Stimulated activated CD8-positive, alpha-beta memory T cell treated with anti-CD3 and anti-CD28 coated beads, Interleukin-4, amount 100 ng/mL, for 4 hours (primary cell): Measurements from ENCODE around the gene GOLGA6A.
A peak's percentile ranks its signal among the peaks of the same experiment; 100 is the strongest.
"Not testable (repeated sequence)": the region's sequence is repeated elsewhere in the genome, so short reads cannot be mapped to it uniquely, and the experiment has no call there.

ENCODE experiments used
- DNase-seq, 2 donors: peaks; one replicate each; pipeline ENCODE4 v3.0.0-alpha.2; 2020; ENCODE audit warnings: low read depth in 2 of 2, low spot score in 1 of 2

GOLGA6A gene, protein sequence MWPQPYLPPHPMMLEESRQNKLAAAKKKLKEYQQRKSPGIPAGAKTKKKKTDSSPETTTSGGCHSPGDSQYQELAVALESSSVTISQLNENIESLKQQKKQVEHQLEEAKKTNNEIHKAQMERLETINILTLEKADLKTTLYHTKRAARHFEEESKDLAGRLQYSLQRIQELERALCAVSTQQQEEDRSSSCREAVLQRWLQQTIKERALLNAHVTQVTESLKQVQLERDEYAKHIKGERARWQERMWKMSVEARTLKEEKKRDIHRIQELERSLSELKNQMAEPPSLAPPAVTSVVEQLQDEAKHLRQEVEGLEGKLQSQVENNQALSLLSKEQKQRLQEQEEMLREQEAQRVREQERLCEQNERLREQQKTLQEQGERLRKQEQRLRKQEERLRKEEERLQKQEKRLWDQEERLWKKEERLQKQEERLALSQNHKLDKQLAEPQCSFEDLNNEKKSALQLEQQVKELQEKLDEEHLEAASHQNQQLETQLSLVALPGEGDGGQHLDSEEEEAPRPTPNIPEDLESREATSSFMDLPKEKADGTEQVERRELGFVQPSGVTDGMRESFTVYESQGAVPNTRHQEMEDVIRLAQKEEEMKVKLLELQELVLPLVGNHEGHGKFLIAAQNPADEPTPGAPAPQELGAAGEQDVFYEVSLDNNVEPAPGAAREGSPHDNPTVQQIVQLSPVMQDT

DNA sequence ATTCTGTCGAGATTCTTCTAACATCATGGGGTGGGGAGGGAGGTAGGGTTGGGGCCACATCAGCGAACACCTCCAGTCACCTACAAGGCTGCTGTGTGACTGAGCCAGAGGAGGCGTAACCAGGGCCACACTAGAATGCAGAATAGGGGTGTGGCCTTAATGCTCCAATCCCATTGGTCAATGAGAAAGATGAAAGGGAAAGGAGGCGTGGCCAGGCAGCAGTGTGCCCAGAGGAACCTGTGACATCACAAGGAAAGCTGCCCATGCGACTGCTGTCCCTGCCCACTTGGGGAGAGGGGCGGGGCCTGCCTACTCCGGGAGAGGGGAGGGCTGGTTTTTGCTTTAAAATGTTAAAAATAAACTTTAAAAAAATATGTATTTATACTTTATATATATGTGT lies at the start of gene GOLGA6A:
Gene GOLGA6A, minus strand, starts transcription at position 101 of the 400 bp plus-strand sequence. Its CDS starts 41 bp downstream, at position 60.
- not testable (repeated sequence) for DNase-seq

DNA sequence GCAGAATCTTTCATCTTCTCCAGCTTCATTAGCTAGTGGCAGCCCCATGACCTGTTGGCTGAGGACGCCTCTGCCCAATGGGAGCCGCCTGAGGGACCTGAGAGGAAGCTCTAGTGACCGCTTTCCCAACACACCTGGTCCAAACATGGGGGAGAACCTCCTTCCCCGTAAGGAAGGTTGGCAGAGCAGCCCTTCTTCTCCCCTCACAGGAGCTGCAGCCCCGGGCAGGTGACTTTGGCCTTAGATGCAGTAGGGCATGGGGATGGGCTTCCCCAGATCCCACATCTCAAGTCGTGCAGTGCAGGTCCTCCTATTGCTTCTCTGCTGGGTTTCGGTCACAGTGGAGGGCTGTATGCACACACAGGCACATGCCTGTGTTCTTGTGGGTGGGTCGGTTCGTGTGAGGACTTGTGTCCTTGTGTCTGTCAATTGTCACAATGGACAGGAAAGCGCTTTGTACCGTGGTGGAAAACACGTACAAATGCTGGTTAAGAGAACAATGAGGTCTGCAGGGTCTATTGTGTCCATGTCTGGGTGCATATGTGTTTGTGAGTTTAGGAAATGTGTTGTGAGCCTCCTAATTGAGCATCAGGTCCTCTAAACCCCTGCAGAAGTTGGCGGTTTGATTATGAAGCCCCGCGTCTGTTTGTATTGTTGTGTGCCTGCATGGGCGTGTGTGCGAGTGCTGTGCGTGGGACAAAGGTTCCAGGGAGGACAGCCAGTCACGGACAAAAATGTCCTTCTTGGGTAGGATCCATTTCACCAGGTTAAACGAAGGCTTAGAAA lies 49.5 kb upstream of the GOLGA6A start:
- no peak for DNase-seq

DNA sequence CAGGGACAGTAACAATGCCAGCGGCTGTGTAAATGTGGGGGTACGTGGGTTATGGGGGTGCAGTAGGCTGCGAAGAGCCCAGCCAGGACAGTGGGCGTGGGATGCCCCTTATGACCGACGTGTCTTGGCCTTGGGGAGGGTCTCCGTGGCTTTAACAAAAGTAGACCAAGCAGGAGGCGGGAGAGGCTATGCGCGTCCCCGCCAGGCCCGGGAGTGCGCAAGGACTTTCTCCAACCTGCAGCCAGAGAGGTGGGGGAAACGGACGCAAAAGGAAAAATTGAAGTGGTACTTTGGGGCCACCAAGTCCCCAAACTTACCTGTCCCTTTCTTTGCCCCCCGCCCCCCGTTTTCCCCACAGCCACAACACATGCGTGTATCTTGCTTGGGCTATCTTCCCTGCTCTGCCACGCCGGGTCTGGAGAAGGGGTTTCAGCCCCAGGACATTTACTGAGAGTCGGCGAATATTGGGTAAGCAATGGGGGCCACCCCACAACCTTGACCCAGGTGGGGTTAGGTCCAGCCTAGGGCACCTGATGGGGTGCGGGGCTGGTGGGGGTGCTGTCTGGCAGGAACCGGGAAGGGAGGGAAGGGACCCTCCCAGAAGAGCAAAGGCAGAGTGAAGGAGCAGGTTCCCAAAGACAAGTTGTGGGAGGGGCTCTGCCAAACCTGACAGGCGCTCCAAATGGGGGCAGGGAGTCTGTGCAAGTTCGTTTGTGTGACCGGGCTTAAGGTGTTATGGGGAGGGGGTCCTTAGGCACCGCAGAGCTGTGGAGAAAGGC lies 48.7 kb upstream of the GOLGA6A start:
- no peak for DNase-seq

DNA sequence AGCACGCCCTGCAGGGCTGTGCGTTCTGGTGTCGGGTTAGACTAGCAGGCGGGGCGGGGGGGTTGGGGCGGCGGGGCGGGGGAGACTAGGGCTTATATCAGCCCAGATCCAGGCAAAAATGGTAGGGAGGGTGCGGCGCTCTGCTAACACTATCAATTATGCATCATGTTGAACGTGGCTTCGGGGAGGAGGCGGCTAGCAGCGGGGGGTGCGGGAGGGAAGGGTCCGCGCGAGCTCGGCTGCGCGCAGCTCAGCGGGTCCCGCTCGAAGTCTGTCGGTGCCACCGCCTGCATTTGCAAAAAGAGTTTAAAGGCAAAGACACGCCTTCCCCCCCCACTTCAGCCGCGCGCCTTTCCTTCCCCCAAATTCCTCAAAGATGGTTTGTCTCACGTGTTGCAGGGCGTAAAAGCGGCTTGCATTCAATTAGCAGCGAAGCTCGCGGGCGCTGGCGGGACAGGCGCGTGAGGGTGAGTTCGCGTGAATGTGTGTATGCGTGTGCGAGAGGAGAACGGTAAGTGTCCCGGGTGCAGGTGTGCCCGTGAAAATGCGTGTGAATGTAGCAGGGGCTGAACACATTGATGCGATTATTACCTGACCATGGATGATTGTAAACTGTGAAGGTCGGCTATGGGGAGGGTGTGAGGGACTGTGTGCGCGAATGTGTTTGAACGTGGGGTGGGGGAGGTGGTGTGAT lies 48.0 kb upstream of the GOLGA6A start, which contains the start of gene ISLR2:
Gene ISLR2, plus strand, starts transcription at position 432 of the 694 bp plus-strand sequence. CDS start 2,169 bp downstream, outside the sequence.
- no peak for DNase-seq

DNA sequence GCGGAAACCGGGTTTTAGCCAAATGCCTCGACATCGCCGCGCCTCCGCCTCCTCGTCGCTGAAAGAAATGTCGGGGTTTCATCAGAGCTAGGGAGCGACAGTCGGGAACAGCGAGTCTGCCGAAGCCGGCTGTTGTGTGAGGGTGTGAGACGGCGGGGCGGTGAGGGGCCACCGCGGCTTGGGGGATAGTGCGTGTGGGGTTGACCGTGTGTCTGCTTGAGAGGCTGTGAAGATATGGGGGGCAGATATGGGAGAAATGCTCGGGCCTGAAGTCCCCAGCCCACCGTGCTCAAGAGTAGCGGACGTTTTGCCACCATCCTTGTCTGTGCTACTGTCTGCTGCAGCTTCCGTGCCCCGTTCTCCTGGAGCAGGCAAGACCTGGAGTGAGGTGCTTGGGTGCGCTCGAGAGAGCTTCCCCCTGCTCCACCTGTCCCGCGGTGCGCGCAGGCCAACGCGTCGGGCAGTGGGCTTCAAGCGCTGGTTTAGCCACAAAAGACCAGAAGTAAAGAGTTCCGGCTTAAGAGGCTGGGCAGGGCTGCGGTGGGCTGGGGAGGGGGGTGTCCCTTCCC lies 47.3 kb upstream of the GOLGA6A start:
- no peak for DNase-seq

DNA sequence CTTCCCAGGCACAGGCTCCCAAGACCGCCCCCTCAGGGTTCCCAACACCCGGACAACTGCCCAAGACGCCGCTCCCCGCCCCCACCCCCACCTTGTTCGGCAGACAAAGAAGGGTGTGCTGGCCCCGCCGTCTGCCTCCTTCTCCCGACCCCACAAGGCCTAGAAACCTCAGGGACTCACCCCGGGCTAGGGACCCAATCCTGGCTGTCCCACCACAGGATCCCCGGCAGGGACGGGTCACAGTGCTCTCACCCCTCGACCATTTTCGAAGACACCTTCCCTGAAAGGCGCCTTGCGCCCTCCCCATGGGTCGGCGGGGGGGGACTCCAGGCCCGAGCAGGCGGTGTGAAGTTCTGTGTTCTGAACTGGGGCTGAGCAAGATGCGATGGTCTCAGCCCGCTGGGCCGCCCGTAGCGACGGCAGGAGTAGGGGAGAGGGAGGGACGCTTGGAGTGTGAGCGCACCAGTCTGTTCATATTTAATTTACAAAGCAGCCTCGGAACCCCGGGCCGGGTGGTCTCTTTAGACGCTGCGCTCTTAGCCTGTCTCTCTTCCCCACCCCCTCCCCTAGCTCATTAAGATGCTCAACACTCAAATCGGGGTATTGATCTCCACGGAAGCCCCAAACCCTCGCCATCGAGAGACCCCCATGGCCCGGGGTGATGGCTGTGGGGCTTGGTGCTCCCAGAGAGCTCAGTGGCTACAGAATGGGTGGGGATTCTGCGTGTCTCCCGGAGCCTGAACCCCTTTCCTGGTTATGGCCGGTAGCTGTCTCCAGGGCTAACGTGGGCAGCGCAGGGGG lies 46.6 kb upstream of the GOLGA6A start:
- DNase-seq = no peak

DNA sequence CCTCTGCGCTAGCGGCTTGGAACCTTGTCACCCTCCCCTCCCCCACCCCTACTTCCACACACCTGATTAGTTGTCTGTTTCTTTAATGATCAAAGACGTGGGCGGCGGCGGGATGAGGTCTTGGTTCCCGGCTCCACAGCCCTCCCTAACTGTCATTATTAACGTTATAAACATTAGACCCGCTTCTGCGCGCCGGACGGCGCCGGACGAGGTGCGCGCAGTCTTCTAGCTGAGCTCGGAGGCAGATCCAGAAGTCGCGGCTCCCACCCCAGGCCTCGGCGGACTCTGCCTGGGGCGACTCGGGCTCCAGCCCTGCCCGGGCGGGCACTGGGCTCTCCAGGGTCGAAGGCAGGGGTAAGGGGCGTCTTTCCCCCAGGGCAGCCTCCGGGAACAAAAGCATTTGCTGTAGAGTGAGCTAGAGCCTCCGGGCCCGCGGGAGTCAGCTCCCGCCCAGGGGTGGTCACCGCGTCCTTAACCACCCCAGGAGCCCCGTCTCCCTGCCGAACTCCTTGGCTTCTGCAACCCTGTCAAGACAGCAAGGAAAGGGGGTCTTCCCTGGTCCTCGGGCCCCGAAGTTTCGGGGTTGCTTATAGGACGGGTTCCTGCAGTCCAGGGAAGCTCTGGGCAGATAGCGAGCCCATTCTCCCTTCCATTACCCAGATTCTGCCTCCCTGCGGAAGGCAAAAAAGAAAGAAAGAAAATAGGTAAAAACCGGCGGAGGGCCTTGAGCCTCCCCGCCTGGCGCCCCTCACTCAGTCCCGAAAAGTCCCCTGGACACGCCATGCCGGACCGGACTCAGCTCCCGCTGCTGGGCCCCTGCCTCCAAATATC lies 45.8 kb upstream of the GOLGA6A start:
- DNase-seq = no peak

DNA sequence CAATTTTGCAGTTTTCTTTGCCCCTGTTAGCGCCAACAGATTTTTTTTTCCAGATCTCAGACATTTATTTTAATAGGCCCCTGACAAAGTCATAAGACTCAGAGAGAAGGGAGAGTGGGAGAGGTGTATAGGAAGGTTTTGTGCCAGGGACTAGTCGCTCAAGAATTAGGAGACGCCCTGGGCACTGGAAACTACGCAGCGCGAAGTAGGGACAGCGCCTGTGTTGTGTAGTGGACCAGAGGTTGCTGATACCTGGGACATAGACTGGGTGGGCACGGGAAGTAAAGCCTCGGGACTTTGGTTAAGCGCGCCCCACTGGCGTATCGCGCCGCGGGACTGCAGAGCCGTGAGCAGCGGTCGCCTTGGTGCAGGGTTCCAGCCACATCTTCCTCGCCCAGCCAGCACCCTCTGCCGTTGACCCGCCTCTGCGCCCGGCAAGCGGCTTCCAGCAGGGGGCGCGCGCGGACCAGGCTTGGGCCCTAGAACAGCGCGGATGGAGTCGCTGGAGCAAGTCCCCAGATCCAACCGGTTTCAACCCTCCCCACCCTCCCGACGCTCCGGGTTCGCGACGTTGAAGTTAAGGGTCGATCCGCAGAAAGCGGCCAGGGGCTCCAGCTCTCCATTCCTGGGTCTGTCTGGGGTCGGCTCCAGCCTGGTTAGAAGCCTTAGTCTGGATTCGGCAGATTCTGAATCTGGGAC lies 45.1 kb upstream of the GOLGA6A start:
- DNase-seq = peak; percentile 46 to 73

DNA sequence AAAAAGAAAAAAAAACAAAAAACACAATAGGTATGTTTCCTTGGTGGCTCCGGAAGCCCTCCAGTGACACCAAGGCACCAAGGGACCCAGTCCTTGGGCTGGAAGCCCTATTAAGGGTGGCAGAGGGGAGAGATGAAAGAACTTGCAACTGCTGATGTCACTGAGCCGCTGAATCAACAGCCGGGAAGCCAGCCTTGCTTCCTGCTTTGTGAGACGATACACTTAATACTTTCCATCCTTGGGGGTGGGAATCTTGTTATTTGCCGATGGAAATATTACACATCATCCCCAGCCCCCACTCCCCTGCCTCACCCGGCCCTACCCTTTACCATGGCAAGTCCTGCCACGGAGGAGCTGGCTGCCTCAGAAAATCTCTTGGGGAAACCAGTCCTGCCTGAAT lies 42.4 kb upstream of the GOLGA6A start:
- DNase-seq = no peak

DNA sequence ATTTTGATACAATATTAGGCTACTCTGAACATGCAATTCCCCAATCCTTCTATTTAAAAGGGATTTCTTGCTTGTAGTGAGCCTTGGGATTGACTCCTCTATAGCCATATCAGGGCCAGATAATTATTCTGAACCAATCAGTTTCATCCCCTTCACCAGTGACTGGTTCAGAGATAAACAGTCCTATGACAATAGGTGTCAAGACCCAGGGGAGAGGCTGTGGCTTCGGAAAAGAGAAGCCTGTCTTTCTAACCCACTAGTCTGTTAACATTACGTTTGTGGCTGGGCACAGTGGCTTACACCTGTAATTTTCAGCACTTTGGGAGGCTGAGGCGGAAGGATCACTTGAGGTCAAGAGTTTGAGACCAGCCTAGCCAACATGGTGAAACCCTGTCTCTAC lies 41.8 kb upstream of the GOLGA6A start:
- no peak for DNase-seq

DNA sequence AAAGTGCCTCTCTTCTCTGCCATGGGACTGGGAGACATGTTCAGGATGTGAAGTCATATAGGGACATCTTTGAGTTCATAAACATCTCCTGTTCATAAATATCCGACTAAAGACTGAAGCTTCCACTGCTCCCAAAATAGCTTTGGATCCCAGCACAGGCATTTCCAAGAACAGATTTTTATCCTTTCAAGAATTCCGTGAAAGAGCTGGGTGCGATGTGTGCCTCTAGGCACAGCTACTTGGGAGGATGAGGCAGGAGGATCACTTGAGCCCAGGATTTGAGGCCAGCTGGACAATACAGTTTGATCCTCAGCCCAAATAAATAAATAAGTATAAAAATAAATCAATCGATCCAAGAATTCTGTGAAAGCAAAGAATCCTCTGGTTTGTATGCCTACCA lies 41.3 kb upstream of the GOLGA6A start:
- DNase-seq = no peak

DNA sequence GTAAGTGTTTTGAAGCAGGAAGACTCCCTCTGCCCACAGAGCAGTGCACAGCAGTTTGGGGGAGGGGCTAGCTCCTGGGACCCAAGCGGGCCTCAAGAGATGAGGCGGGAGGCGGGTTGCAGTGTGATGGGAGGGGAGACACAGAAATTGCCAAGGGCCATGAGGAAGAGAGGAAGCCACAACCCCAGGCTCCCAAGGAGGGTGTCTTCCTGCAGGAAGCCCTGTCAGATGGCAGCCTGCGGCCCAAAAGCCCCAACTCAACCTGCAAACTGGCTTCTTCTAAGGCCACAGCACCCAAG lies 40.7 kb upstream of the GOLGA6A start:
- DNase-seq = no peak

DNA sequence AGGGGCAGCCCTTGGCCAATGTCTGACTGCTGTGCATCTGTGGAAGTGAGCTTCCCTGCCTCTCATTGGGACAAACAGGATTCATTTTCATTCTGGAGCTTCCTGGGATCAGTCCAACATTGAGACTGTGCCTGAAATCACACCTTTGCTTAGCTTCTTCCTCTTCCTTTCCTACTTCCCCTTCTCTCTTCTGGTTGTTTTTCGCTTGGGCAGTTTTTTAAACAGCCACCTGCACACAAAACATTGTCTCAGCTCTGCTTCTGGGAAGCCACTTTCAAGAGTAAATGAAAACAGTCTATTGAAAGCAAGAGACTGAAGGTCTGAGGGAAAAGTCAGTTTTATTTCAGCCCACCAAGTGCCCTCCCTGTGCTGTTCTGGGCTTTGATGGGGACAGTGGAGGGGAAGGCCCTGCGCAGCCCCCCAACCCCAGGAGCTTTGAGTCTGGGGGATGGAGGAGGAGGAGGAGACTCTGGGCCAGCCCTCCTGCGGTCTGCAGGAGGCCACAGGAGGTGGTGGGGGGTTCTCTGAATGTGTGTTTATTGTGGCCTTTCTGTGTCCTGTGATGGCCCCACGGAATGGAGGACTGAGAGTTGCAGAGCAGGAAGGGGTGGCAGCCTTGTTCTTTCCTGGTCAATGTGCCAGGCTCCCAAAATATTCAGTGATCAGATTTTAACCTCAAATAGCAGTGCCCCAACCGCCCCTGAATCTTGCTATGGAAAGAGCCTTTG lies 40.2 kb upstream of the GOLGA6A start:
- no peak for DNase-seq

DNA sequence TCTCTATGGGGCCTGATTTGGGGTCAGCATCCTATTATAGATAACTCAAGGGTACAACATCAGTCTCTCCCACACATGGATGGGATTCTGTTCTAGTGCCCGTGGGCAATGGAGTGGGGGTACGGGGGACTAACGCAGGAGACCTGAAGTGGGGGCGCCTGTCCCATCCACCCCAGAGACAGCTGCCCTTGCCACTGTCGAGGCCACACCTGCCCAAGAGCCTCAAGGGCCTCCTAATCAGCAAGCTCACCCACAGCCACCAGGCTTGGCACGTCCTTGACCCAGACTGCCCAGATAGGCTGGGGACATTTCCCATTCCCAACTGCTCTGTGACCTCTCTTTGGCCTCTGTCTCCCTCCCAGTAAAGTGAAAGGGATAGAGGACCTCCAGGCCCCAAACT lies 39.5 kb upstream of the GOLGA6A start:
- DNase-seq = no peak

DNA sequence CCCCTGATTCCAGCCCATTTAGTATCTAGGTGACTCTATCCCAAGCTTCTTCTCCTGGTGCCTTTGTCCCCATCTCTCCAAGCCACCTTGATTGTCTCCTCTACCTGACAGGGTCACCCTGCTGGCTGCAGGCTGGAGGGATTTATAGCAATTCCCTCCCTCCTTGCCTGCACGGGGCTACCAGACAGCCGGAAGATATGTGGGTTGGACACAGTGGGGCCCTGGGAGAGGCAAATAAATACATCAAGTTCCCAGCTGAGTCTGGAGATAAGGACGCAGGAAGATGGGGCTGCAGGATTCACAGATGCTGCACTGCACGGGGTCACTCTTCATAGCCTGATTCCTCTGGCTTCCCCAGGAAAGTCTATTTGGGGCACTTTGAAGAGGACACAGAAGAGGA lies 38.7 kb upstream of the GOLGA6A start:
- DNase-seq = no peak

DNA sequence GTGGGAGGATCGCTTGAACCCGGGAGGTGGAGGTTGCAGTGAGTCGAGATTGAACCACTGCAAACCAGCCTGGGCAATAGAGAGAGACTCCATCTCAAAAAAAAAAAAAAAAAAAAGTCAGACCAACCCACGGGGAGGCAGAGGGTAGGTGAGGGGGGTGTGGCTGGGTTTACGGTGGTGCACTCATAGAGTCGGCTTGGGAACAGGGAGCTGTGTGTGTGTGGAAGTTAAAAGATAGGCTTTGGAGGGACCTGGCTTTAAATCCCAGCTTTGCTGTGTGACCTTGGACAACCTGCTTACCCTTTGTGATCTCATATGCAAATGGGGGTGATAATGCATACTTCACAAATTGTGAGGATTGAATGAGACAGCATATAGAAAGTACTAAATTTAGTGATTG lies 38.1 kb upstream of the GOLGA6A start:
- no peak for DNase-seq

DNA sequence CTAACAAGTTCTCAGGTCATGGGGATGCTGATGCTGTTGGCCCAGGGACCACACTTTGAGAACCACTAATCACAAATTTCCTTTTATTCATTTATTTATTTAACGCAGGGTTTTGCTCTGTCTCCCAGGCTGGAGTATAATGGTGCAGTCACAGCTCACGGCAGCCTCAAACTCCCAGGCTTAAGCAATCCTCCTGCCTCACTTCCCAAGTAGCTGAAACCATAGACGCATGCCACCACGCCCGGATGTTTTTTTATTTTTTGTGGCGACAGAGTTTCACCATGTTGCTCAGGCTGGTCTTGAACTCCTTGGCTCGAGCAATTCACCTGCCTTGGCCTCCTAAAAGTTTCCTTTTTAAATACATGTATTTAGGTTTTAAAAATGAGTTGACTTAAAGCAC lies 27.4 kb upstream of the GOLGA6A start:
- no peak for DNase-seq
